Activated CD4-positive, alpha-beta T cell treated with anti-CD3 and anti-CD28 coated beads for 36 hours (primary cell): ENCODE measurements around the gene HMGB3. TPM values are rescaled to one million over a fixed set of nuclear protein-coding genes. Genes with fewer than 3 reads are reported as not detected.
"Not testable (repeated sequence)": the region's sequence is repeated elsewhere in the genome, so short reads cannot be mapped to it uniquely, and the experiment has no call there.

ENCODE experiments used
- ATAC-seq: fragments of 200-7000 bp; cut with Tn5 transposase; one replicate; pipeline ENCODE4 v1.10.0; 2021; ENCODE audit warnings: mild to moderate bottlenecking, moderate library complexity
- CTCF ChIA-PET: fragments of 350-600 bp; sonication (Branson Sonifier 250); formaldehyde crosslinking; loops from one replicate; lab custom pipeline; 2021; ENCODE audit warnings: antibody characterized with exemption; lab: Charles Lee
- POLR2A ChIA-PET: fragments of 350-600 bp; sonication (Branson Sonifier 250); formaldehyde crosslinking; loops from one replicate; lab custom pipeline; 2021; ENCODE audit warnings: antibody characterized with exemption, inconsistent platforms; lab: Charles Lee
- DNase-seq: peaks from one replicate; pipeline ENCODE4 v3.0.0-alpha.2; 2020
- H3K27ac Mint-ChIP-seq: one replicate; pipeline ENCODE4 v1.8.0; 2021; ENCODE audit warnings: mixed read lengths
- H3K27me3 Mint-ChIP-seq: one replicate; pipeline ENCODE4 v1.8.0; 2021; ENCODE audit warnings: mixed read lengths
- H3K36me3 Mint-ChIP-seq: one replicate; pipeline ENCODE4 v1.8.0; 2021; ENCODE audit warnings: low read depth, mixed read lengths
- H3K4me1 Mint-ChIP-seq: one replicate; pipeline ENCODE4 v1.8.0; 2021; ENCODE audit warnings: mixed read lengths
- H3K4me3 Mint-ChIP-seq: one replicate; pipeline ENCODE4 v1.8.0; 2021; ENCODE audit warnings: mild to moderate bottlenecking, moderate library complexity, mixed read lengths
- H3K9me3 Mint-ChIP-seq: one replicate; pipeline ENCODE4 v1.8.0; 2021; ENCODE audit warnings: low read depth, mixed read lengths
- intact Hi-C, 2 experiments: fragments of 100-400 bp; cut with DNase I in 1 of 2; cut with micrococcal nuclease in 1 of 2; formaldehyde crosslinking; loops; one replicate each; pipeline versions ENCODE4 v1.14.2 to v1.15.1; 2022 to 2024; cut with DNase I, micrococcal nuclease
- total RNA-seq, 2 experiments: library from RNA; stranded (reverse); gene quantifications; one replicate each; pipeline ENCODE4 v1.2.3, GENCODE V29; 2021

The HMGB3 gene
- total RNA-seq, 2 experiments from 2014 or later = 26.5 to 29.3 TPM

DNA sequence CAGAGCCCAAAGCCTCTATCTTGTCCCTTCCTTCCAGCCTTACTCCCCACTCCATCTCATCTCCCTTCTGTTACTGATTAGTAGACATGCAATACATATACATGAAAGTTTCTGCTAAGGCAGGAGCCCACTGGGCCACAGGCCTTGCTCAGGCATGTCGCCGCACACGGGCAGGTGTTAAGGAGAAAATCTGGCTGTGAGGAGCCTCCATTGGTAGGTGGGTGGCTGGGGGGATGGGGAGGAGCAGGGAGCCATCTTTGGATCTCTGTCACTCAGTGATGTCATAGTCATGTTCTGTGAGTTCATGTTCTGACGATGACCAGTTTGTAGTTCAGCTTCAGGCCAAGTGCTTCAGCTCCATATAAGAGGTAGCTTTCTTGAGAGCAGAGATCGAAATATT lies 2.9 kb upstream of the HMGB3 start:
- Mint-ChIP-seq H3K4me3 (no peak overlapping the region), H3K27ac (no peak overlapping the region), H3K9me3 (no peaks in the 10 kb centered on the region), H3K36me3 (no peaks in the 10 kb centered on the region), H3K27me3 (peaks cover 11% of the 10 kb centered on the region), H3K4me1 (peaks cover 4% of the 10 kb centered on the region)
- intact Hi-C loops = loop anchor here (5.0 to 10.0 kb wide), 4 partner anchors 98 to 285 kb away; partner anchors contain the start of gene MTMR1 (in 1 of the 2)
- POLR2A ChIA-PET = no interaction called here
- CTCF ChIA-PET = no interaction called here
- ATAC-seq (no peak), DNase-seq (no peak)

GRCh38 chrX:150980711-150981110 lies 2.4 kb upstream of the HMGB3 start:
- peaks cover 4% of the 10 kb centered on the region for H3K4me1 Mint-ChIP-seq
- H3K27ac Mint-ChIP-seq = no peak overlapping the region
- peaks cover 13% of the 10 kb centered on the region for H3K27me3 Mint-ChIP-seq
- intact Hi-C loops = loop anchor here (5.0 to 10.0 kb wide), 4 partner anchors 98 to 286 kb away; partner anchors contain the start of gene MTMR1 (in 1 of the 2)
- ChIA-PET POLR2A (no interaction called here), CTCF (no interaction called here)
- H3K4me3 Mint-ChIP-seq = no peak overlapping the region
- H3K9me3 Mint-ChIP-seq = no peaks in the 10 kb centered on the region
- DNase-seq = no peak
- ATAC-seq = no peak
- H3K36me3 Mint-ChIP-seq = peaks cover 1% of the 10 kb centered on the region

DNA sequence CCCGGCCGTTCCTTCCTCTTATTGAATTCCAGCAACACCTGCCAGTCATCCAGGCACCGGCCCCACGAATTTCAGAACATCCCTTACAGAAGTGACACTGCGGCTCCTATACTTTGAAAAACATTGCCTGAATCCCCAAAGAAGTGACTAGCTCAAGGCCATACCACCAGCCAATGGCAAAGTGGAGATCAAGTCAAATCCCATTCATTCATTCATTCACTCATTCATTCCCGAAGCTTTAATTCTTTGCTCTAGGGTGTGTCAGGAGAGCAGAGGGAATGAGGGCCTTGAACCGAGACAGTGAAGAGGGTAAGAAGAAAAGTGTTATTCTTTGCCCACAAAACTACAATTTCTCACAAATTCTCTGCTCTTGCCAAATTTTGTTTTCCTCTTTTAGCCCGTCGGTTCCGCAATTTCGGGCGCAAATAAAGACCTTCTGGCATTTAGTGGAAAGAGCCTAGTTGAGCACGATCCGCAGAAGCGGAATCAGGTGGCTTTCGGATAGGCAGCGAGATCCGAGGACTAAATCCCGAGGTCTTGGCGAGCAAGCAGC lies 824 bp upstream of the HMGB3 start:
- H3K4me3 Mint-ChIP-seq = peak overlapping the region; percentile 66
- H3K4me1 Mint-ChIP-seq = peaks cover 4% of the 10 kb centered on the region
- DNase-seq = no peak
- ChIA-PET POLR2A (no interaction called here), CTCF (interaction anchor here (1.8 kb wide), 1 partner anchor 210 kb away, joined by 6 read pairs; no protein-coding TSS in a partner anchor)
- no peaks in the 10 kb centered on the region for H3K9me3 Mint-ChIP-seq
- intact Hi-C loops = loop anchor here (2.0 to 10.0 kb wide), 5 partner anchors 84 to 288 kb away; partner anchors contain the start of genes CD99L2 (in 1 of the 2) and MTMR1 (in 1 of the 2)
- ATAC-seq = no peak
- H3K27me3 Mint-ChIP-seq = peaks cover 16% of the 10 kb centered on the region
- H3K36me3 Mint-ChIP-seq = peaks cover 8% of the 10 kb centered on the region
- no peak overlapping the region for H3K27ac Mint-ChIP-seq

- Mint-ChIP-seq H3K27me3 (peaks cover 16% of the 10 kb centered on the region), H3K9me3 (no peaks in the 10 kb centered on the region), H3K4me3 (peak overlapping the region; percentile 66), H3K36me3 (peaks cover 11% of the 10 kb centered on the region), H3K4me1 (peaks cover 4% of the 10 kb centered on the region), H3K27ac (no peak overlapping the region)
- CTCF ChIA-PET = no interaction called here
- POLR2A ChIA-PET = no interaction called here
- DNase-seq (peak; percentile 15), ATAC-seq (no peak)
- intact Hi-C loops = loop anchor here (1.0 to 10.0 kb wide), 8 partner anchors 85 to 414 kb away; partner anchors contain the start of genes CD99L2 (in 2 of the 2), MTMR1 (in 1 of the 2) and VMA21 (in 1 of the 2)
Measured at GRCh38 chrX:150983521-150984168, 510 bp downstream of the HMGB3 start.

DNA sequence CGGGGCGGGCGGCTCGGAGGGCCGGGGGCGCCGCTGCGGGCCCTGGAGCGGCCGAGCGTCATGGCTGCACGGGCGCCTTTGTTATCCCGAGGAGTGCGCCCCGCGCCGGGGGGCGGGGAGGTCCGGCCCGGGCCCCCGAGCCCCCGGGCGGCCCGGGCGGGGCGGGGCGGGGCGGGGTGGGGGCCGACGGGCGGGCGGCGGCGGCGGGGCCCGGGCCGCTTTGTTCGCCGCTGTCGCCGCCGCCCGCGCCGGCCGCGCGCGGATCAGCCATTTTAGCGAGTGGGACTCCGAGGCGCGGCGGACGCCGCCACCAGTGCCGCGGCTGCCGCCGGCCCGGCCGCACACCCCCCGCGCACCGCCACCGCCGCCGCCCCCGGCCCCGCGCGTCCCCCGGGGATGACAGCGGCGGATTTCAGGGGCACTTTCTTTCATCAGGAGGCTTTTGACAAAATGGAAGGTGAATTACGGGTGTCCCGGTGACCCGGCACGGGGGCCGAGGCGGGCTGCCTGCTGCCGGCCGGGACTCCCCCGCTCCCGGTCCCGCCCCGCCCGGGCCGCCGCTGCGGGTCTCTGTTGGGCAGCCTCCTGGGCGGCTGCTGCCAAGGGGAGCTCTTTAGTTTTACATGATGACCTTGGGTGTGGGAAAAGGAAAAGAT lies 1.2 kb downstream of the HMGB3 start:
- H3K4me1 Mint-ChIP-seq = peaks cover 4% of the 10 kb centered on the region
- ChIA-PET CTCF (no interaction called here), POLR2A (no interaction called here)
- H3K9me3 Mint-ChIP-seq = no peaks in the 10 kb centered on the region
- peaks cover 16% of the 10 kb centered on the region for H3K27me3 Mint-ChIP-seq
- peak overlapping the region; percentile 29 for H3K27ac Mint-ChIP-seq
- intact Hi-C loops = loop anchor here (5.0 to 10.0 kb wide), 4 partner anchors 101 to 289 kb away; partner anchors contain the start of gene MTMR1 (in 1 of the 2)
- H3K4me3 Mint-ChIP-seq = peak overlapping the region; percentile 75
- peaks cover 11% of the 10 kb centered on the region for H3K36me3 Mint-ChIP-seq
- DNase-seq = peak; percentile 28
- ATAC-seq = no peak

DNA sequence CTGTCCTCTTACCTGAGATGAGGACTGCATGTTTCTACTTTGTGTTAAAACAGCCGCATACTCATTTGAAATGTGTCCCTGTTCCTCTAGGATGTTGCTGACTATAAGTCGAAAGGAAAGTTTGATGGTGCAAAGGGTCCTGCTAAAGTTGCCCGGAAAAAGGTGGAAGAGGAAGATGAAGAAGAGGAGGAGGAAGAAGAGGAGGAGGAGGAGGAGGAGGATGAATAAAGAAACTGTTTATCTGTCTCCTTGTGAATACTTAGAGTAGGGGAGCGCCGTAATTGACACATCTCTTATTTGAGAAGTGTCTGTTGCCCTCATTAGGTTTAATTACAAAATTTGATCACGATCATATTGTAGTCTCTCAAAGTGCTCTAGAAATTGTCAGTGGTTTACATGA lies 4.6 kb downstream of the HMGB3 start:
- H3K4me3 Mint-ChIP-seq, H3K9me3 Mint-ChIP-seq, ATAC-seq, DNase-seq, POLR2A ChIA-PET, H3K4me1 Mint-ChIP-seq, H3K27ac Mint-ChIP-seq, CTCF ChIA-PET: not testable (repeated sequence)
- H3K36me3 Mint-ChIP-seq = peaks cover 11% of the 10 kb centered on the region
- H3K27me3 Mint-ChIP-seq = peaks cover 10% of the 10 kb centered on the region
- intact Hi-C loops = loop anchor here (5.0 to 10.0 kb wide), 3 partner anchors 45 to 293 kb away; partner anchors contain the start of gene MTMR1 (in 1 of the 2)

DNA sequence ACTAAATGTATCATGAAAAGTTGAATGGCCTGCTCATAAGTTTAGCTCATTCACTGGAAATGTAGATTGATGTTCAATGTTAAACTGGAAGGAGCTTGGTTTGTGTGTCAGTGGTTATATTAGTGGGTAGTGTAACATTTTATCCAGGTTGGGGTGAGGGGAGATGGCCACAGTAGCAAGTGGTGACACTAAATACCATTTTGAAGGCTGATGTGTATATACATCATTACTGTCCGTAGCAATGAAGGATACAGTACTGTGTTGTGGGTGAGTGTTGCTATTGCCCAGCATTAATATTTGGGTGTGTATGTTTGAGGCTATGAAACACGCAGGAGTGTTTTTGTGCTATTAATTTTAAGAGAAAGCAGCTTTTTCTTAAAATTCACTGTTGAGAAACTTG lies 6.3 kb downstream of the HMGB3 start:
- ATAC-seq = no peak
- intact Hi-C loops = loop anchor here (5.0 to 10.0 kb wide), 3 partner anchors 43 to 295 kb away; partner anchors contain the start of gene MTMR1 (in 1 of the 2)

DNA sequence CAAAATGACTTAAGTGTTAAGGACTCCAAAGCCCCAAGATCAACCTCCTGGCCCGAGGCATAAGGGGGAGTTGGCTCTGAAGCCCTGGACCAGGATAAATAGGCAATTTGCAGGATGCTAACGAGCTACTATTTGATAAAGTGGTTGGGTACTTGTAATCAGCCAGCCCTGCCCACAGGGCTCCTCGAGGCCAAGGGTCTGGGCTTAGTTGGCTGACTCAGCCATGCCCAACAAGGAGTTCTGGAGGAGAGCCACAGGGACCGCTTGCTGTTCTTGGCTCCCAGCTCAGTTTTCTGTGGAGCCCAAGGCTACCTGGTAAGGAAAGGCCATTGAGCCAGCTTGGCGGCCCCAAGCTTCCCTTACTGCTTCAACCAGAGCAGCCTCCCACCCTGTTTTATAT lies 7.8 kb downstream of the HMGB3 start:
- POLR2A ChIA-PET = no interaction called here
- Mint-ChIP-seq H3K9me3 (no peaks in the 10 kb centered on the region), H3K4me3 (no peak overlapping the region), H3K27me3 (peaks cover under 1% of the 10 kb centered on the region), H3K4me1 (no peaks in the 10 kb centered on the region), H3K36me3 (peaks cover 8% of the 10 kb centered on the region), H3K27ac (no peak overlapping the region)
- CTCF ChIA-PET = no interaction called here
- ATAC-seq (no peak), DNase-seq (no peak)
- intact Hi-C loops = no loop called here

More for the DNA sequence above, 6.3 kb downstream of the HMGB3 start:
- Mint-ChIP-seq H3K27ac (no peak overlapping the region), H3K4me3 (no peak overlapping the region), H3K9me3 (no peaks in the 10 kb centered on the region), H3K27me3 (peaks cover 10% of the 10 kb centered on the region), H3K36me3 (peaks cover 11% of the 10 kb centered on the region), H3K4me1 (peaks cover 4% of the 10 kb centered on the region)
- DNase-seq = no peak
- POLR2A ChIA-PET = interaction anchor here (0.5 kb wide), 1 partner anchor 1969 kb away, joined by 4 read pairs; no protein-coding TSS in a partner anchor
- CTCF ChIA-PET = interaction anchor here (0.6 kb wide), 1 partner anchor 153 kb away, joined by 3 read pairs; no protein-coding TSS in a partner anchor

DNA sequence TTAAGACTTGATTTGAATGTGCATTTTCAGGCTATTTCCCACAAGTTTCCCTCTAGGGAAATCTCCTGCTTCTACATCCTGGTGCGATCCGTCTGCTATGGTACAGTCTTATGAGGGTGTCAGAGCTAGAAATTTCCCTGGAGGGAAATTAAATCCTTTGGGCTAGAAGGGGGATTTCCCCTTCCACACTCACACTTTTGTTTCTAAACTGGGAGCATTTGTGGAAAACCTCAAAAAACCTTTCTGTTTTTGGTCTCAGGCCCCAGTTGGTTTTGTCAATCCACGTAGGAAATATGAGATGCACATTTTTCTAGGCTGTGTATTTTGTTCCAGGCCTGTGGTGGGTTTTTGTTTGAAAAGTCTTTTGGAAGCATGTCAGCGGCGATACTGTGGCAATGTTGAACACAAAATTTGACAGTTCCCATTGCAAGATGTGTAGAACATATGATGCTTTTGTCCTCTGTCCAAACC lies 17.8 kb downstream of the HMGB3 start:
- POLR2A ChIA-PET = no interaction called here
- no peak for DNase-seq
- Mint-ChIP-seq H3K4me3 (no peak overlapping the region), H3K36me3 (no peaks in the 10 kb centered on the region), H3K4me1 (no peaks in the 10 kb centered on the region), H3K27me3 (no peaks in the 10 kb centered on the region), H3K9me3 (no peaks in the 10 kb centered on the region), H3K27ac (no peak overlapping the region)
- intact Hi-C loops = loop anchor here in 1 of 2 experiments (5.0 kb wide), 1 partner anchor 229 kb away; no protein-coding TSS in a partner anchor
- CTCF ChIA-PET = no interaction called here
- no peak for ATAC-seq

GRCh38 chrX:151004085-151004484 lies 20.9 kb downstream of the HMGB3 start:
- peaks cover 3% of the 10 kb centered on the region for H3K27me3 Mint-ChIP-seq
- CTCF ChIA-PET = no interaction called here
- POLR2A ChIA-PET = no interaction called here
- H3K9me3 Mint-ChIP-seq = no peaks in the 10 kb centered on the region
- DNase-seq = no peak
- intact Hi-C loops = loop anchor here (1.0 to 5.0 kb wide), 2 partner anchors 232 kb away; no protein-coding TSS in a partner anchor
- no peaks in the 10 kb centered on the region for H3K36me3 Mint-ChIP-seq
- H3K27ac Mint-ChIP-seq = no peak overlapping the region
- no peak overlapping the region for H3K4me3 Mint-ChIP-seq
- ATAC-seq = no peak
- H3K4me1 Mint-ChIP-seq = no peaks in the 10 kb centered on the region

GRCh38 chrX:151006410-151007109 lies 23.4 kb downstream of the HMGB3 start:
- POLR2A ChIA-PET = no interaction called here
- Mint-ChIP-seq H3K27ac (no peak overlapping the region), H3K36me3 (no peaks in the 10 kb centered on the region), H3K9me3 (no peaks in the 10 kb centered on the region), H3K4me1 (no peaks in the 10 kb centered on the region), H3K27me3 (peaks cover 3% of the 10 kb centered on the region), H3K4me3 (no peak overlapping the region)
- DNase-seq (no peak), ATAC-seq (no peak)
- CTCF ChIA-PET = no interaction called here
- intact Hi-C loops = no loop called here
